HG03139 (cell line): ENCODE measurements around the gene USP51.
"Not testable (repeated sequence)": the region's sequence is repeated elsewhere in the genome, so short reads cannot be mapped to it uniquely, and the experiment has no call there.

Experiments
- ATAC-seq: cut with Tn5 transposase; IDR thresholded peaks from one replicate; pipeline ENCODE4 v1.9.1; 2021; ENCODE audit not compliant: unreplicated experiment

The USP51 gene

GRCh38 chrX:55489314-55490009 lies at the start of gene USP51:
USP51 (minus strand) TSS chrX:55489848; CDS start chrX:55488939, 909 bp downstream.
- peak; percentile 58 for ATAC-seq

GRCh38 chrX:55524487-55524886 lies 34.8 kb upstream of the USP51 start:
- no peak for ATAC-seq

- no peak for ATAC-seq
These were observed 33.7 kb upstream of the USP51 start for GRCh38 chrX:55523356-55523755.

GRCh38 chrX:55522596-55523276 lies 33.1 kb upstream of the USP51 start:
- ATAC-seq: no peak

GRCh38 chrX:55521687-55522086 lies 32.0 kb upstream of the USP51 start:
- ATAC-seq: no peak

- not testable (repeated sequence) for ATAC-seq
These were observed 27.3 kb upstream of the USP51 start for GRCh38 chrX:55516794-55517481.

GRCh38 chrX:55513045-55513737 lies 23.5 kb upstream of the USP51 start:
- ATAC-seq: not testable (repeated sequence)

- not testable (repeated sequence) for ATAC-seq
These were observed 18.9 kb upstream of the USP51 start for GRCh38 chrX:55508410-55509152.

GRCh38 chrX:55507699-55508098 lies 18.1 kb upstream of the USP51 start:
- not testable (repeated sequence) for ATAC-seq

- ATAC-seq: not testable (repeated sequence)
These were observed 17.4 kb upstream of the USP51 start for GRCh38 chrX:55507010-55507409.

GRCh38 chrX:55490974-55491373 lies 1.3 kb upstream of the USP51 start:
- ATAC-seq: no peak

GRCh38 chrX:55490121-55490520 lies 473 bp upstream of the USP51 start:
- ATAC-seq: no peak

- peak; percentile 50 for ATAC-seq
These were observed 895 bp downstream of the USP51 start for GRCh38 chrX:55488593-55489313.

- no peak for ATAC-seq
These were observed 1.5 kb downstream of the USP51 start for GRCh38 chrX:55488006-55488592.

GRCh38 chrX:55487143-55487542 lies 2.5 kb downstream of the USP51 start:
- ATAC-seq: no peak

- no peak for ATAC-seq
These were observed 2.9 kb downstream of the USP51 start for GRCh38 chrX:55486736-55487135.

GRCh38 chrX:55484948-55485347 lies 4.7 kb downstream of the USP51 start:
- no peak for ATAC-seq

- ATAC-seq: no peak
These were observed 9.1 kb downstream of the USP51 start for GRCh38 chrX:55480390-55481062.

- ATAC-seq: not testable (repeated sequence)
These were observed 9.7 kb downstream of the USP51 start for GRCh38 chrX:55479956-55480355.
